SK-N-MC (cell line): ENCODE results near the gene PLRG1.

Source experiments
- EZH2 ChIP-seq: fragments of 200-600 bp; sonication (generic); IDR thresholded peaks from one replicate; pipeline ENCODE4 v1.6.1; 2017; ENCODE audit warnings: antibody characterized with exemption
- FOXP2 ChIP-seq: optimal IDR thresholded peaks from 2 replicates; pipeline ENCODE3; 2011; ENCODE audit warnings: mild to moderate bottlenecking, moderate library complexity; ENCODE audit not compliant: insufficient read depth; ENCODE audit errors: extremely low read length, control extremely low read depth
- POLR2AphosphoS5 ChIP-seq: IDR thresholded peaks from 2 replicates; pipeline ENCODE4 v1.6.1; 2012; ENCODE audit warnings: mild to moderate bottlenecking, low read depth, low read length, borderline replicate concordance

DNA sequence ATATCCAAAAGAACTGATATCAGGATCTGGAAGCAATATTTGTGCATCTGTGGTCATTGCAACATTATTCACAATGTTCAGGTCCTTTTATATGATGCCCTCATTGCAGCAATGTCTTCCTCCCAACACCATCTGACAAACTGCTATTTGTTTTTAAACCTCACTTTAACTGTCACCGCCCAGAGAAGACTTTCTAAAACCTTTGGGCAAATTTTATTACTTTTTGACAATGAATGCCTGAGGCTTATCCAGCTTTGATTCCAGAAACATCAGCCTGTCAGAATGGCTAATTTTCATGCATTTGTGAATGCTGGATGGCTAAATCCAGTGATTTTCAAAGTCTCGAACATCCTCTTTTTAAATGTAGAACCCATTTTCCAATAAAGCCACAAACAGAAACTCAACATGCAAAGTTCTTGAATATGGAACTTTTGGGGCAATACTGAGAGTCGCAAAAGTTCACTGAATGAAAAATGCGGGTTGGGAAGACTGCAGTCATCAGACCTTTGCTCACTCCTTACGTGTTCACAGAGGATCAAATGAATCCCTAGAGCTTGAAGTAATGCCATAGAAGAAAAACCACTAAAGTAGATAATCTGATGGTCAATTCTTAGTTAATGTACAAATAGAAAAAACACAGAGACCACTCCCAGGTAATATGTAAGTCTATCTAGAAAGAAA, 23.1 kb upstream of the PLRG1 start:
- TF ChIP-seq POLR2AphosphoS5: no peak
- no peak for TF ChIP-seq EZH2
- no peak for TF ChIP-seq FOXP2
